M059J (cell line): Measurements from ENCODE around the gene OR52W1. TPM values are rescaled to one million over a fixed set of nuclear protein-coding genes. Genes with fewer than 3 reads are reported as not detected.

Source experiments
- total RNA-seq: library from RNA; depleted of rRNA; stranded (reverse); fragments of >200 nt; shearing (Covaris generic); gene quantifications from 2 replicates; pipeline ENCODE4 v1.2.3, GENCODE V29; 2014; rRNA removed

Gene OR52W1
- total RNA-seq, 1 experiment from 2014 or later = not detected

Other genes starting within 250 kb of the OR52W1 start
- not detected in 2 replicates for gene OR56A5, start 230.7 kb upstream of the OR52W1 start, total RNA-seq
- gene OR52L1, start 212.2 kb upstream of the OR52W1 start, total RNA-seq = 0.37 TPM in 1 of 2 replicates, not detected in the other
- gene OR56A4, start 192.3 kb upstream of the OR52W1 start, total RNA-seq = not detected in 2 replicates
- gene OR56A1, start 168.5 kb upstream of the OR52W1 start, total RNA-seq = not detected in 2 replicates
- not detected in 2 replicates for gene OR56B4, start 91.5 kb upstream of the OR52W1 start, total RNA-seq
- gene OR52B2, start 28.9 kb upstream of the OR52W1 start, total RNA-seq = not detected in 2 replicates
- gene C11orf42, start 6.3 kb downstream of the OR52W1 start, total RNA-seq = not detected in 2 replicates
- gene FHIP1B, start 35.4 kb downstream of the OR52W1 start, total RNA-seq = 7.0 and 11.3 TPM in 2 replicates
- not detected in 2 replicates for gene CNGA4, start 39.9 kb downstream of the OR52W1 start, total RNA-seq
- gene CCKBR, start 60.6 kb downstream of the OR52W1 start, total RNA-seq = 0.86 TPM in 1 of 2 replicates, not detected in the other
- 114 and 146 TPM in 2 replicates for gene CAVIN3, start 121.3 kb downstream of the OR52W1 start, total RNA-seq
- gene SMPD1, start 191.2 kb downstream of the OR52W1 start, total RNA-seq = 105 and 124 TPM in 2 replicates
- gene APBB1, start 219.9 kb downstream of the OR52W1 start, total RNA-seq = 16.5 and 24.4 TPM in 2 replicates
- gene HPX, start 241.8 kb downstream of the OR52W1 start, total RNA-seq = not detected in 2 replicates